Stomach smooth muscle (tissue), 2 donors: Measurements from ENCODE around the gene MROH2B.

Experiments
- H3K27ac ChIP-seq: one replicate; pipeline ENCODE4 v1.7.0; 2013; ENCODE audit warnings: mild to moderate bottlenecking, low read length, inconsistent platforms
- H3K27me3 ChIP-seq, 2 donors: one replicate each; pipeline ENCODE4 v1.7.0; 2013; ENCODE audit warnings: low read length in 2 of 2; ENCODE audit not compliant: insufficient read depth in 2 of 2, control insufficient read depth in 1 of 2
- H3K36me3 ChIP-seq, 2 donors: one replicate each; pipeline ENCODE4 v1.7.0; 2013; ENCODE audit warnings: low read length in 2 of 2; ENCODE audit not compliant: control insufficient read depth in 2 of 2, insufficient read depth in 2 of 2
- H3K4me1 ChIP-seq: one replicate; pipeline ENCODE4 v1.7.0; 2013; ENCODE audit warnings: low read length; ENCODE audit not compliant: control insufficient read depth, insufficient read depth
- H3K4me3 ChIP-seq, 2 donors: one replicate each; pipeline ENCODE4 v1.7.0; 2013; ENCODE audit warnings: low read length in 2 of 2
- H3K9ac ChIP-seq, 2 donors: one replicate each; pipeline ENCODE4 v1.7.0; 2013; ENCODE audit warnings: low read length in 2 of 2, mild to moderate bottlenecking in 1 of 2
- H3K9me3 ChIP-seq, 2 donors: one replicate each; pipeline ENCODE4 v1.7.0; 2013; ENCODE audit warnings: low read length in 2 of 2; ENCODE audit not compliant: control insufficient read depth in 2 of 2
- donor health status: healthy.
- donor health status: Pancreatic carcinoma.

The MROH2B gene

GRCh38 chr5:40991168-40991980, 79.8 kb downstream of the MROH2B start:
- Histone ChIP-seq H3K27ac (peak overlapping the region; percentile 25), H3K4me1 (no peaks in the 10 kb centered on the region)

DNA sequence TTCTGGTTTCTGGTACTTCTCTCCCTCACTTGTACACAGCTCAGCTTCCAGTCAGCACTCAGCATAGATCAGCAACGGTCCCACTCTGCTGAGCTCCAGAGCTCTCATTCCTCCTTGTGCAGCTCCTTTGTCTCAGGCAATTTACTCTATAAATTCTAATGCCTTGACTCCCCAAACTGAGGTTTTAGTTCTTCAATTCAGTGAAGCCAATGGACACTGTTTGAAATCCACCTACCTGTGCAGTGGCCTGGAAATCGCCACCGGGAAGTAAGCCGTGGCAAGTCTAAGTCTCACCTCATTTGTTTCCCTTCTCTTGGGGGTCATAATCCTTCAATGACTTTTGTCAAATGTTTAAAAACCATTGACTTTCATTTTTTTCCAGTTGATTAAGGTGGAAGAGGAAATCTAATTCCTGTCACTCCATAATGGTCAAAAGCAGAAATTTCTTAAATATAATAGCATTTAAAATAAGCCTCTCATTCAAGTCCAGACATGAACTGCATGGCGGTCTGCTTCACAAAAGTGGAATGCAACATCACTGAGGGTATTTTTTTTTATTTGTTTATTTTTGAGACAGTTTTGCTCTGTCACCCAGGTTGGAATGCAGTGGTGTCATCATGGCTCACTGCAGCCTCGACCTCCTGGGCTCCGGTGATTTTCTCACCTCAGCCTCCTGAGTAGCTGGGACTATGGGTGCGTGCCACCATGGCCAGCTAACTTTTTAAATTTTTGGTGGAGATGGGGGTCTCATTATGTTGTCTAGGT, 82.2 kb downstream of the MROH2B start:
- no peak overlapping the region for H3K9ac ChIP-seq
- no peaks in the 10 kb centered on the region for H3K4me1 ChIP-seq
- H3K4me3 ChIP-seq = no peak overlapping the region
- H3K9me3 ChIP-seq = no peaks in the 10 kb centered on the region
- no peak overlapping the region for H3K27ac ChIP-seq
- H3K27me3 ChIP-seq = no peaks in the 10 kb centered on the region
- no peaks in the 10 kb centered on the region for H3K36me3 ChIP-seq

More at GRCh38 chr5:40991168-40991980, 79.8 kb downstream of the MROH2B start:
- no peak overlapping the region for H3K4me3 ChIP-seq
- H3K9ac ChIP-seq = peak overlapping the region in 1 of 2 donors; percentile 21
- no peaks in the 10 kb centered on the region for H3K9me3 ChIP-seq
- H3K27me3 ChIP-seq = no peaks in the 10 kb centered on the region
- no peaks in the 10 kb centered on the region for H3K36me3 ChIP-seq

DNA sequence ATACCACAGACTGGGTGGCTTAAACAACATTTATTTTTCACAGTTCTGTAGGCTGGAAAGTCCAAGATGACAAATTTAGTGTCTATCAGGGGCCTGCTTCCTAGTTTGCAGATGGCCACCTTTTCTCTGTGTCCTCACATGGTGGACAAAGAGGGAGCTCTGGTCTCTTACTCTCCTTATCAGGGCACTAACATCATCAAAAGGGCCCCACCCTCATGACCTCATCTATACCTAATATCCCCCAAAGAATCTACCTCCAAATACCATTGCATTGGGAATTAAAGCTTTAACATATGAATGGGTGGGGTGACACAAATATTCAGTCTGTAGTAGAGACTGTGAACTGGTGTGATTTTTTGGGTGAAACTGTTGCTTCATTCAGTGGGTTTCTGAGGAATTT, 83.8 kb downstream of the MROH2B start:
- Histone ChIP-seq H3K4me1 (no peaks in the 10 kb centered on the region), H3K9me3 (no peaks in the 10 kb centered on the region), H3K9ac (no peak overlapping the region), H3K27me3 (no peaks in the 10 kb centered on the region), H3K4me3 (no peak overlapping the region), H3K36me3 (no peaks in the 10 kb centered on the region), H3K27ac (no peak overlapping the region)

GRCh38 chr5:40986666-40987065, 84.5 kb downstream of the MROH2B start:
- H3K4me3 ChIP-seq = no peak overlapping the region
- no peaks in the 10 kb centered on the region for H3K27me3 ChIP-seq
- no peaks in the 10 kb centered on the region for H3K9me3 ChIP-seq
- H3K27ac ChIP-seq = no peak overlapping the region
- H3K4me1 ChIP-seq = no peaks in the 10 kb centered on the region
- no peaks in the 10 kb centered on the region for H3K36me3 ChIP-seq
- H3K9ac ChIP-seq = no peak overlapping the region

- H3K4me1 ChIP-seq = no peaks in the 10 kb centered on the region
- no peaks in the 10 kb centered on the region for H3K27me3 ChIP-seq
- peaks cover 0 to 4% of the 10 kb centered on the region in 2 donors for H3K36me3 ChIP-seq
- no peak overlapping the region for H3K9ac ChIP-seq
- H3K4me3 ChIP-seq = no peak overlapping the region
- no peaks in the 10 kb centered on the region for H3K9me3 ChIP-seq
- no peak overlapping the region for H3K27ac ChIP-seq
Measured at GRCh38 chr5:40985501-40985900, 85.6 kb downstream of the MROH2B start.

DNA sequence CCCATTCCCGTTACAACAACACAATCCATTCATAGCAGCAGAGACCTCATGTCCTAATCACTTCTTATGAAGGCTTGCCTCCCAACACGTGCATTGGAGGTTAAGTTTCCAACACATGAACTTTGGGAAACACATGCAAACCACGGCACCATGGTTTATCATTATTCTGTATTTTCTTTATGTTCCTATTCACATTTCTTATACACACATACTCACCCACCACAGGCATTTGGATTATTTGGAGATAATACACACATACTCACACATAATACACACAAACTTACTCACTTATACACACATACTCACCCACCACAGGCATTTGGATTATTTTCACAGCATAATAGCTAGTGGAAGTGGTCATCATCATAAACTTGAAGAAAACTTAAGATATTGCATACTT, 86.3 kb downstream of the MROH2B start:
- Histone ChIP-seq H3K27me3 (no peaks in the 10 kb centered on the region), H3K9me3 (no peaks in the 10 kb centered on the region), H3K4me1 (no peaks in the 10 kb centered on the region), H3K4me3 (no peak overlapping the region), H3K27ac (no peak overlapping the region), H3K36me3 (peaks cover 0 to 4% of the 10 kb centered on the region in 2 donors), H3K9ac (no peak overlapping the region)

- peaks cover 0 to 4% of the 10 kb centered on the region in 2 donors for H3K36me3 ChIP-seq
- no peak overlapping the region for H3K4me3 ChIP-seq
- H3K9me3 ChIP-seq = no peaks in the 10 kb centered on the region
- H3K4me1 ChIP-seq = no peaks in the 10 kb centered on the region
- no peaks in the 10 kb centered on the region for H3K27me3 ChIP-seq
- H3K27ac ChIP-seq = no peak overlapping the region
- H3K9ac ChIP-seq = no peak overlapping the region
Measured at GRCh38 chr5:40983781-40984180, 87.4 kb downstream of the MROH2B start.

GRCh38 chr5:40981420-40981819, 89.7 kb downstream of the MROH2B start:
- no peaks in the 10 kb centered on the region for H3K27me3 ChIP-seq

DNA sequence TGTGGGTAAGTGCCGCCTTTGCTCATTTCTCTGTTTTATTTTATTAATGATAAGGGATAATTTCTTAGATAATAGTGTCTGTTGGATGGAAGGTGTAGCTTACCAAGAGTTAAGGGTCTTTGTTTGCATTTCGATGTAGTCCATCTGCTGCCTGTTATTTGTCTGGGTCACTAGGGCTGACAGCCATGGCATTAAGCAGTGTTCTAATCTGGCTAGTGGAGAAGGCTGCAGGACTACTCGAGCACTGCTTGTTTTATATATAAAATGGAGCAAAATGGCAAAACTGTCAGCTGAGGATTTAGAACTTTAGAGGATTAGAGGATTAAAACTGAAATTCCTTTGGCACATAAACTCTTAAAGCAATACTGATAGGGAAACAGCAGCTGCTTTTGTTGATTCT, 94.3 kb downstream of the MROH2B start:
- H3K27me3 ChIP-seq = no peaks in the 10 kb centered on the region
- no peak overlapping the region for H3K9ac ChIP-seq
- no peaks in the 10 kb centered on the region for H3K4me1 ChIP-seq
- no peak overlapping the region for H3K4me3 ChIP-seq
- no peak overlapping the region for H3K27ac ChIP-seq
- peaks cover 2 to 4% of the 10 kb centered on the region in 2 donors for H3K36me3 ChIP-seq
- no peaks in the 10 kb centered on the region for H3K9me3 ChIP-seq

More at GRCh38 chr5:40981420-40981819, 89.7 kb downstream of the MROH2B start:
- peaks cover 0 to 4% of the 10 kb centered on the region in 2 donors for H3K36me3 ChIP-seq
- H3K27ac ChIP-seq = no peak overlapping the region
- H3K9me3 ChIP-seq = no peaks in the 10 kb centered on the region
- H3K4me3 ChIP-seq = no peak overlapping the region
- no peak overlapping the region for H3K9ac ChIP-seq
- H3K4me1 ChIP-seq = no peaks in the 10 kb centered on the region

DNA sequence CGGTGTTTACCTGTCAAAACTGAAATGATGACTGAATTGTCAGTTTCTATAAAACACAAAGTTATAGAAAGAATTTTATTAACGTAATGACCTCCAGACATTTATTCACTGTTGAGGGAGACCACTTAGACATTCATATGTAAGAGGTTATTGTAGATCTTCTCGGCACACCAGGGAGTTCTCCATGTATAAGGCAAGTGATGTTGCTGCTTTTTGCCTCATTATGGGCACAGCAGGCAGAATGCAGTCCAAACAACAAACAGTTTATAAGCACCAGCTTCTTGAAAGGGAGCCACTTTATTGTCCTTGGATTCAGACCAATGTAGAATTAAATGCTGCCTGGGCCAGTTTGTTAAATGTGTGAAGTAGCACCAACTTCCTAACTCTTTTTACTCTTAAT, 95.1 kb downstream of the MROH2B start:
- Histone ChIP-seq H3K4me3 (no peak overlapping the region), H3K36me3 (peaks cover 2 to 4% of the 10 kb centered on the region in 2 donors), H3K9me3 (no peaks in the 10 kb centered on the region), H3K27ac (no peak overlapping the region), H3K27me3 (no peaks in the 10 kb centered on the region), H3K9ac (no peak overlapping the region), H3K4me1 (no peaks in the 10 kb centered on the region)
